ENCODE data around the gene MIX23. TPM values are rescaled to one million over a fixed set of nuclear protein-coding genes. Genes with fewer than 3 reads are reported as not detected.

Gene MIX23
- total and polyA plus RNA-seq, 2 experiments from 2014 or later = 60.7 to 79.8 TPM

GRCh38 chr3:122392868-122393844, 10.1 kb upstream of the MIX23 start:
- Histone ChIP-seq H3K36me3 (peaks cover 5% of the 10 kb centered on the region), H3K4me3 (no peak overlapping the region), H3K4me1 (ENCODE audit: low read depth) (peaks cover 2% of the 10 kb centered on the region), H3K9me3 (ENCODE audit: low read depth) (no peaks in the 10 kb centered on the region), H3K27ac (peak overlapping the region; percentile 76), H3K27me3 (no peaks in the 10 kb centered on the region)
- peak; percentile 34 to 72 for DNase-seq (ENCODE audit: low read depth in 1 of 2, low spot score in 1 of 2)
- peak; percentile 68 for TF ChIP-seq CTCF (IDR thresholded peaks at IDR 0.05; ENCODE audit: low read depth, low read length)

GRCh38 chr3:122391681-122392446, 8.8 kb upstream of the MIX23 start:
- H3K4me3 ChIP-seq = no peak overlapping the region
- no peaks in the 10 kb centered on the region for H3K27me3 ChIP-seq
- H3K4me1 ChIP-seq (ENCODE audit: low read depth) = peaks cover 2% of the 10 kb centered on the region
- DNase-seq (ENCODE audit: low read depth in 1 of 2, low spot score in 1 of 2) = no peak
- peaks cover 5% of the 10 kb centered on the region for H3K36me3 ChIP-seq
- no peaks in the 10 kb centered on the region for H3K9me3 ChIP-seq (ENCODE audit: low read depth)
- H3K27ac ChIP-seq = peak overlapping the region; percentile 53
- TF ChIP-seq CTCF (IDR thresholded peaks at IDR 0.05; ENCODE audit: low read depth, low read length) = no peak

GRCh38 chr3:122390665-122391064, 7.6 kb upstream of the MIX23 start:
- Histone ChIP-seq H3K27ac (no peak overlapping the region), H3K4me3 (no peak overlapping the region), H3K27me3 (no peaks in the 10 kb centered on the region), H3K4me1 (ENCODE audit: low read depth) (peaks cover 9% of the 10 kb centered on the region), H3K36me3 (peaks cover 5% of the 10 kb centered on the region), H3K9me3 (ENCODE audit: low read depth) (no peaks in the 10 kb centered on the region)
- peak in 1 of 2 donors; percentile 9 for DNase-seq (ENCODE audit: low read depth in 1 of 2, low spot score in 1 of 2)
- TF ChIP-seq CTCF (IDR thresholded peaks at IDR 0.05; ENCODE audit: low read depth, low read length) = no peak

- Histone ChIP-seq H3K9me3 (ENCODE audit: low read depth) (no peaks in the 10 kb centered on the region), H3K4me3 (no peak overlapping the region), H3K36me3 (peaks cover 5% of the 10 kb centered on the region), H3K27ac (no peak overlapping the region), H3K4me1 (ENCODE audit: low read depth) (peaks cover 11% of the 10 kb centered on the region), H3K27me3 (no peaks in the 10 kb centered on the region)
- DNase-seq (ENCODE audit: low read depth in 1 of 2, low spot score in 1 of 2) = no peak
- TF ChIP-seq CTCF (IDR thresholded peaks at IDR 0.05; ENCODE audit: low read depth, low read length) = no peak
Observed at GRCh38 chr3:122389892-122390291, 6.9 kb upstream of the MIX23 start.

- no peak for DNase-seq (ENCODE audit: low read depth in 1 of 2, low spot score in 1 of 2)
- Histone ChIP-seq H3K9me3 (ENCODE audit: low read depth) (no peaks in the 10 kb centered on the region), H3K36me3 (peaks cover 5% of the 10 kb centered on the region), H3K4me3 (no peak overlapping the region), H3K27me3 (no peaks in the 10 kb centered on the region), H3K27ac (no peak overlapping the region), H3K4me1 (ENCODE audit: low read depth) (peaks cover 11% of the 10 kb centered on the region)
- TF ChIP-seq CTCF (IDR thresholded peaks at IDR 0.05; ENCODE audit: low read depth, low read length) = no peak
Observed at GRCh38 chr3:122389197-122389596, 6.2 kb upstream of the MIX23 start.
